Temporal lobe (tissue), 1 donor: ENCODE data around the gene CLDN24. TPM values are rescaled to one million over a fixed set of nuclear protein-coding genes. Genes with fewer than 3 reads are reported as not detected.

Experiments used
- total RNA-seq: library from RNA; depleted of rRNA; stranded (reverse); fragments of >200 nt; gene quantifications from one replicate; pipeline ENCODE4 v1.2.3, GENCODE V29; 2014

Gene CLDN24
- total RNA-seq, 1 donor from 2014 or later = not detected

Other genes with a start within 250 kb of the CLDN24 start
- gene WWC2, start 223.2 kb downstream of the CLDN24 start, total RNA-seq = 12.5 TPM
- not detected for gene CLDN22, start 2.1 kb downstream of the CLDN24 start, total RNA-seq
- gene CDKN2AIP, start 122.2 kb upstream of the CLDN24 start, total RNA-seq = 19.9 TPM
- 14.3 TPM for gene ING2, start 182.6 kb upstream of the CLDN24 start, total RNA-seq